ENCODE measurements around the gene GUCD1. TPM values are rescaled to one million over a fixed set of nuclear protein-coding genes. Genes with fewer than 3 reads are reported as not detected.

GUCD1 gene
- total RNA-seq, 4 donors from 2014 or later, result 67.0 to 124 (median 95.9) TPM

DNA sequence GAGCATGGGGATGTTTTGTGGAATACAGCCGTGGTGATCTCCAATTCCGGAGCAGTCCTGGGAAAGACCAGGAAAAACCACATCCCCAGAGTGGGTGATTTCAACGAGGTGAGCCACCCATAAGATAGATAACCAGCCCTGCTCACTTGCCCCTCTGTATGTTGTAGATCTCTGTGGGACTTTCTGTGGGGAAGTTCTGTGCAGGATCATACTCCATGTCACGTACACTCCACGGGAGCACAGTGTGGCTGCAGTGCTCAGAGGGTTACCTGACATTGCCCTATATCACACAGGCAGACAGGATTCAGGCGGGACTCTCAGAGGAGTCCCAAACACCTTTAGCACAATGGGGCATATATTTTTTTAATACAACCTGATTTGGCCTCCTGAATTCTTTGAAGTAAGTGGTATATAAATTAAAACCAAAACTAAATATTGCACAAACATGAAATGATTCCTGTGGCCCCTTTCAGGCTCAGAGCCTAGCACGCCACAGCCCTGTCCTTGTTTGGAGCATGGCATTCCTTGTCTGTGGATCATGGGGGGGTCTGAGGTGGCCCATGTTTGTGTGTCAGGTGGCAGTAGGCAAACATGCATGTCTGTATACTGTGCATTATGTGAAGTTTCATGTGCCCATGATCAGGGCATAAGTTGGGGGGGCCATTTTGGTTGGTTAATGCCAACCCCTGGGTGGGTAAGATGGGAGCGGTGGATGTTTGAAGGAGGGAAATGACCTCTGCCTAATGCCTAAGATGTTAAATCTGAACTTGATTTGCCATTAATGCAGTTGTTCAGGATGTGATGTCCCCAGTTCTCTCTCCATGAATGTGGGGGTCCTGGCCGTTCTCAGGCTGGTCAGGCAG, 41.3 kb downstream of the GUCD1 start:
- intact Hi-C loops (cut with DNase I; ENCODE audit: low total_unique reads), result no loop called here
- no peak for DNase-seq (ENCODE audit: low spot score in 2 of 2)
- TF ChIP-seq, protein P1, sequence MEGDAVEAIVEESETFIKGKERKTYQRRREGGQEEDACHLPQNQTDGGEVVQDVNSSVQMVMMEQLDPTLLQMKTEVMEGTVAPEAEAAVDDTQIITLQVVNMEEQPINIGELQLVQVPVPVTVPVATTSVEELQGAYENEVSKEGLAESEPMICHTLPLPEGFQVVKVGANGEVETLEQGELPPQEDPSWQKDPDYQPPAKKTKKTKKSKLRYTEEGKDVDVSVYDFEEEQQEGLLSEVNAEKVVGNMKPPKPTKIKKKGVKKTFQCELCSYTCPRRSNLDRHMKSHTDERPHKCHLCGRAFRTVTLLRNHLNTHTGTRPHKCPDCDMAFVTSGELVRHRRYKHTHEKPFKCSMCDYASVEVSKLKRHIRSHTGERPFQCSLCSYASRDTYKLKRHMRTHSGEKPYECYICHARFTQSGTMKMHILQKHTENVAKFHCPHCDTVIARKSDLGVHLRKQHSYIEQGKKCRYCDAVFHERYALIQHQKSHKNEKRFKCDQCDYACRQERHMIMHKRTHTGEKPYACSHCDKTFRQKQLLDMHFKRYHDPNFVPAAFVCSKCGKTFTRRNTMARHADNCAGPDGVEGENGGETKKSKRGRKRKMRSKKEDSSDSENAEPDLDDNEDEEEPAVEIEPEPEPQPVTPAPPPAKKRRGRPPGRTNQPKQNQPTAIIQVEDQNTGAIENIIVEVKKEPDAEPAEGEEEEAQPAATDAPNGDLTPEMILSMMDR (IDR thresholded peaks at IDR 0.05), result no peak
- TF ChIP-seq POLR2A (IDR thresholded peaks at IDR 0.05), result no peak
- H3K4me3 ChIP-seq (ENCODE audit: low read depth, poor library complexity, severe bottlenecking), result no peak overlapping the region
- WGBS, 2 donors, result 89 to 93% methylated on average over 9 of the region's 9 CpGs

DNA sequence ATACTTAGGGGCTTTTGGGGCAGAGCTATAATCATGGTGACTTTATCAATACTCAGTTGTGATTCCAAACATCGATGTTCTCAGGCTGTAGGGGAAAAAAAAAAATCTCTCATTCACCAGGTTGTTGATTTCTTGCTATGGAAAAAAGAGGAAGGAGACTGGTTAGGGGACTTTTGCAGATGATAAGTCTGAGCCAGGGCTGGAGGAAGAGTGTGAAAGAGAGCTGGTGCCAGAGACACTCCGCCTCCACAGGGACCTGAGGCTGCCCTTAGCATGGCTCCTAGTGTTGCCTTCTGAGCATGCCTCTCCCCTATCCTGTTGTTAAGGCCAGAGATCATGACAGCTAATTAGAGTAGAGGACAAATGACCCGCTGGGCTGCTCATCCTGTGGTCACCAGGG, 42.9 kb downstream of the GUCD1 start:
- TF ChIP-seq POLR2A (IDR thresholded peaks at IDR 0.05), result no peak
- TF ChIP-seq, protein P1 (IDR thresholded peaks at IDR 0.05), result no peak
- intact Hi-C loops (cut with DNase I; ENCODE audit: low total_unique reads), result no loop called here
- 57 to 65% methylated on average over 3 of the region's 3 CpGs for WGBS, 2 donors
- no peak for DNase-seq (ENCODE audit: low spot score in 2 of 2)
- no peak overlapping the region for H3K4me3 ChIP-seq (ENCODE audit: low read depth, poor library complexity, severe bottlenecking)

DNA sequence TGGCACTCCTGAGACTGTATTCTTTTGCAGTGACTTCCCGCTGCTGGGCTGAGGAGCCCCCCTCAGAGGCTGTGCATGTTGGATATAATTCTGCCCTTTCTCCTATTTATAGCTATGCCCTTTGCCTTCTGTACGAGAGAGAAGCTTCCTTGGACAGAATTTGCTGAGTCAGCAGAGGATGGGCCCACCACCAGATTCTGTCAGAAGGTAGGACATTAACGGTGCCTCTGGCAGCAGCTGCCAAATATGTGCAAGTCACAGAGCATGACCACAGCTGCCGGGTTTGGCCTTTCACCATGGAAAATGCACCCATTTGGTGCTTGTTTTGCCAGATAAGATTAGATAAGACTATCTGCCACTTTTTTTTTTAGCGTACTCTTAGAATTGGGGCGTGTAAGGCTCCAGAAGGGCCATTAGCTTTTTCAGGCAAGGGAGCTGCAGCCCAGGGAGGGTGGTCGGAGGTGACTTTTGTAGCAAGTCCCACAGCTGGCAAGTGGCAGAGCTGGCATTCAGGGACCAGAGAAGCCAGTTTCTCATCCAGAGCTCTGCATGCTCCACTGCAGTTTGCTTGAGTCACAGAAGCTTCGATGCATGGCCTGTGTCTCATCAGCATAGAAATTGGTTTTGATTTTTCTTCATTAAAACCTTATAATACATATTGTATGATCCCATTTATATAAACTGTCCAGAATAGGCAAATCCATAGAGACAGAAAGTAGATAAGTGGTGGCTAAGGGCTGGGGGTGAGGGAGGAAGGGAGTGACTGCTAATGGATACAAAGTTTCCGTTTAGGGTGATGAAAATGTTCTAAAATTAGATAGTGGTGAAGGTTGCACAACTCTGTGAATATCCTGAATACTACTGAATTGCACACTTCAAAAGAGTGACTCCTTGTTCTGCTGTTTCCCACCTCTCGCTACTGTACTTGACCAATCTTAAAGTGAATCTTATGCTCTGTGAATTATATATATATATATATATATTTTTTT, 44.0 kb downstream of the GUCD1 start:
- intact Hi-C loops (cut with DNase I; ENCODE audit: low total_unique reads), result no loop called here
- 59 to 64% methylated on average over 10 of the region's 10 CpGs for WGBS, 2 donors
- TF ChIP-seq, protein P1 (IDR thresholded peaks at IDR 0.05), result no peak
- TF ChIP-seq POLR2A (IDR thresholded peaks at IDR 0.05), result no peak
- no peak for DNase-seq (ENCODE audit: low spot score in 2 of 2)
- H3K4me3 ChIP-seq (ENCODE audit: low read depth, poor library complexity, severe bottlenecking), result no peak overlapping the region

DNA sequence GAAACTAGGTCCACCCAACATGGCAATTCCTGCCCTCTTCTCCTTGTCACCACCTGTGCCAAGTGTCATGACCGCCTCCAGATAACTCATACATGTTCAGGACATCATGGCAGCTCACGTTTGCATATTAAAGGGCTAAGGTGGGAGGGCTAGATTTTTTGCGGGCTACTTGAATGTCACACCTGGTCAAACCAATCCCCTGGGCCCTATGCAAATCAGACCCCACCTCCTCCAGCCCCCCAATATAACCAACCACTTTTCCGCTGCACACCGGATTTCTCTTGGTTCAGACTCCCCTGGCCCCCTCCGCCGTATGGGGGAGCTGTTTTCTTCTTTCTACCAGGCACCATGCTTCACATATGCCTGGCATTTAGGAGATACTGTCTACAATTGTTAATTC, 47.2 kb downstream of the GUCD1 start:
- DNase-seq (ENCODE audit: low spot score in 2 of 2), result no peak
- intact Hi-C loops (cut with DNase I; ENCODE audit: low total_unique reads), result no loop called here
- no peak for TF ChIP-seq POLR2A (IDR thresholded peaks at IDR 0.05)
- TF ChIP-seq, protein P1 (IDR thresholded peaks at IDR 0.05), result no peak
- H3K4me3 ChIP-seq (ENCODE audit: low read depth, poor library complexity, severe bottlenecking), result no peak overlapping the region
- 66 to 71% methylated on average over 7 of the region's 7 CpGs for WGBS, 2 donors

DNA sequence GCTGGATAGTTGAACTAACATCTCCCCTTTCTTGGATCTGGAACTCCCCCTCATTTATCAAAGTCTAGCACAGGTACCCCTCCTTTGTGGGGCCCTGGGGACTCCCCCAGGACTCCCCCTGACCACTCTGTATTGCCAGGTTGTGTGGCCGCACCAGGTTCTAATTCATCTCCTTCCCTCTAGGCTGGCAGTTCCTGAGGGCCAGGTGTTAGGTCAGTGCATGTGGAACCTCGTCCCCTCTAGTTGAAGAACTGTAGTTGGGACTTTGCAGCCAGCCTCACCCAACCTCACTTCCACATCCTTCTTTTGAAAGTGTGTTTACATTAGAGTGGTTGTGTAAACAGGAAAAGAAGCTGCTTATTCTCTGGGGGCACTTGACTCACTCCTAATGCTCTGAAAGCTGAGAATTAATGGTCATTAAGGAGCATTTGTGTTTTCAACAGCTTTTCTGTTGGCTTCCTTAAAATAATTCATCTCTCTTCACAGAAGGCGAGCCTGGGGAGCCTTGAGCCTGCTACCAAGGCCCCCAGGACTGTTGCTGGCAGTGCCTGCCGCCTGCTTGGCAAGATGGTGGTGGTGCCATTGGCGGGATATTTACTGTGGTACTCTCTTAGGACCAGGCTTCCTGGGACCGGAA, 48.0 kb downstream of the GUCD1 start:
- no peak for DNase-seq (ENCODE audit: low spot score in 2 of 2)
- TF ChIP-seq, protein P1 (IDR thresholded peaks at IDR 0.05), result no peak
- TF ChIP-seq POLR2A (IDR thresholded peaks at IDR 0.05), result no peak
- WGBS, 2 donors, result 64 to 75% methylated on average over 6 of the region's 6 CpGs
- no peak overlapping the region for H3K4me3 ChIP-seq (ENCODE audit: low read depth, poor library complexity, severe bottlenecking)
- intact Hi-C loops (cut with DNase I; ENCODE audit: low total_unique reads), result no loop called here

Measured in lower leg skin (tissue), 4 donors.